ENCODE measurements around the gene METTL25.

Gene METTL25

GRCh38 chr12:82406651-82407050, 48.3 kb downstream of the METTL25 start:
- DNase-seq = no peak

- DNase-seq = no peak
Observed at GRCh38 chr12:82407481-82407880, 49.2 kb downstream of the METTL25 start.

DNA sequence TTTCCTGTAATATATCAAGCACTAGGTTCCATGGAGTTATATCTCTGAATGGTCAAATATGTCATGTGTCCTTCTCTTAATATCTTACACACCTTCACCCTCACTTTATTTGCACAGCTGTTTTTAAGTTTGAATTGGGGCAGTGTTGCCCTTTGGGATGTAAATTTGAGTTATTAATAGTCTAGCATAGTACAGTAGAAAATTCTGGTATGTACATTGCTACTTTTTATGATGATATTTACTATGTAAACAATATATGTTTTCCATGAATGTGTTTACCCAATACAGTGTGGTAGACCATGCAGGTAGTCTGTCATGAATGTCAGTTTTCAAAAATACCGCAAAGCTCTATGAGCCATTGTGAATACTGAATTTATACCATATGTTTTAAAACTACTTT, 50.5 kb downstream of the METTL25 start:
- peak in 2 of 3 experiments; percentile 25 to 41 for DNase-seq

DNA sequence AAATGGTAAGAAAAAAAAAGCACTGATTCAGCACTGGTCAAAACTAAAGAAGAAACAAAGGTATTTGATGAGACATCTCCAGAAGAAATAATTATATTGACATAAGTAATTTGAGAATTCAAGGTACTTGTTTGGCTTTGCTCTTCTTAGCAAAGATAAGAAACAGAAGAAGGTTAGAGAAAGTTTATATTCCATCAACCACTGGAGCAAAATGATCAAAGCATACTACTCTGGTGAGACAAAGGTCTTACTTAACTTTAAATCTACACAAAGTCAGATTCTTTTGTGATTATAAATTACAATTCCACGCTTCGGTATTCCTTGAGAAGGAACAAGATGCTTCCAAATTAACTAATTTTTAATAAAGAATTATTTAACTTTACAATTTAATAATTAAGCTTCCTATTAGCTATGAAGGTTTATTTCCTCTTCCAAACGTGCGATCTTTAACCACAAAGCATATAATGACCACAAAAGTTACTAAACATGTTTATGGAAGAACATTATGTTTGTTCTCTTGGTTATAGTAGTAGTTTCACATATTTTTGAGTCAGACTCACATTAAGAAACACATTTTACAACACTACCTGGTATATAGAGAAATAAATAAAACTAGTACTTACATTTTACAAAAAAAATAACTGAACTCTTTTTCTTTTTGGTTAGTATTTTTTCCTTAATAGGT, 53.4 kb downstream of the METTL25 start:
- DNase-seq = no peak

- no peak for DNase-seq
Observed at GRCh38 chr12:82412246-82412645, 53.9 kb downstream of the METTL25 start.

DNA sequence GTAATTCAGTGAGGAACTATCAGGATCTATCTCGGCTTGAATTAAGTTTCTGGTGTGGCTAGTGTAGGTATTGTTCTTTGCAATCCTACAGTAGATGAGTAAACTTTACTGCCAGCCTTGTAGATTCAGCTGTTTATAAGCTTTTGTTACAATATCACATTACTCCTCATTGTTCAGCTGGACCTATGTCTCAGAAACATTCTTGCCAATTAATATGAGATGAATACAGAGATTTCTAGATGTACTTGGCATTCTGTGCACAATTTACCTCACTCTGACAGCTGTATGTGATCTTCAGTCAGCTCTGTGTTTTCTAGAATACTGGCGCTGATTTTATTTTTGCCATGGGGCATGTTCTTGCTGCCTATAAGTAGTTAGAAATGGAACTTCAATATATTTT, 55.7 kb downstream of the METTL25 start:
- peak in 1 of 3 experiments; percentile 21 for DNase-seq

DNA sequence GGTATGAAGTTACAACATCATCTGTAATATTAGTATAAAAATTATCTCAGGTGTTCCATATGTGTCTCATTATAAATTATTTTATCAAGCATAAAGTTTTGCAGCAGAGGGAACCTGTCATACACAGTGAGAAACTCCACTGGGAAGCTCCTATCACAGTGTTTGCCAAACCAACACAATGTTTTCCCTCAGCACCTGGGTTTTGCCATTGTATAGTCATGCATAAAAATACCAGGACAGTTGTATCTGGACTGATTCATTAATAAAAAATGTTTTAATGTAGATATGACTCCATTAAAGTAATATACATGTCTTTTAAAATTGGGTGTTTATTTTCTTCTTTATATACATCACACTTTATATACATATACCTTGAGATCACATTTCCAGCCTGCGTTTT, 56.6 kb downstream of the METTL25 start:
- DNase-seq = no peak

DNA sequence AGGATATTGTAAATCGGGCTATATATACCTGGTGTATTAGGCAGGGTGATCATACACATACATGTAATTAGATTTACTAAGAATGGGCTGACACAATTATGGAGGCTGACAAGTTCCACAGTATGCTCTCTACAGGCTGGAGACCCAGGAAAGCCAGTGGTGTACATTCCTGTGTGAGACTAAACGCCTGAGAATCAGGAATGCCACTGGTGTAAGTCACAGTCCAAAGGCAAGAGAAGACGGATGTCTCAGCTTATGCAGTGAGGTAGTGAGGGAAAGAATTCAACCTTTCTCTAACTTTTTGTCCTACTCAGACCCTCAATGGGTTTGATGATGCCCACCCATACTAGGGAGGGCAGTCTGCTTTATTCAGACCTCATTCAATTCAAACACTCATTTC, 57.1 kb downstream of the METTL25 start:
- no peak for DNase-seq

DNA sequence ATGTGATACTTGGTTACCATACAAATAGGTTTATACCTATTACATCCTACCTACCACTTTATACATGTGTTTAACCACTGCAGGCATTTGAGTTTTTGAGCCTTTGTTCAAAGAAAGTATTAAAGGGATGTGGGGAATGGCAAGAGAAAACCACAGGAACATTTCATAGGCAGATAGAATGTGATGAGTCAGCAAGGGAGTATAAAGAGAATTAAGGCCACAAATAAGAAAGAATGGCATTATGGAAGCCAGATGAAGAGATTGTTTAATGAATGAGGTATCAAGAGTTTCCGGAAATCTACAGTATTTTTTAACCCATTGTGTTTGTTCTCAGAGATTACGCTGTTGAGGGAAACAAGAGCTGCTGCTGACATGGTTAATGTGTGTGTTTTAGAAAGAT, 66.9 kb downstream of the METTL25 start:
- DNase-seq = no peak

GRCh38 chr12:82426081-82426480, 67.8 kb downstream of the METTL25 start:
- DNase-seq = no peak

GRCh38 chr12:82426586-82426985, 68.3 kb downstream of the METTL25 start:
- DNase-seq = no peak

DNA sequence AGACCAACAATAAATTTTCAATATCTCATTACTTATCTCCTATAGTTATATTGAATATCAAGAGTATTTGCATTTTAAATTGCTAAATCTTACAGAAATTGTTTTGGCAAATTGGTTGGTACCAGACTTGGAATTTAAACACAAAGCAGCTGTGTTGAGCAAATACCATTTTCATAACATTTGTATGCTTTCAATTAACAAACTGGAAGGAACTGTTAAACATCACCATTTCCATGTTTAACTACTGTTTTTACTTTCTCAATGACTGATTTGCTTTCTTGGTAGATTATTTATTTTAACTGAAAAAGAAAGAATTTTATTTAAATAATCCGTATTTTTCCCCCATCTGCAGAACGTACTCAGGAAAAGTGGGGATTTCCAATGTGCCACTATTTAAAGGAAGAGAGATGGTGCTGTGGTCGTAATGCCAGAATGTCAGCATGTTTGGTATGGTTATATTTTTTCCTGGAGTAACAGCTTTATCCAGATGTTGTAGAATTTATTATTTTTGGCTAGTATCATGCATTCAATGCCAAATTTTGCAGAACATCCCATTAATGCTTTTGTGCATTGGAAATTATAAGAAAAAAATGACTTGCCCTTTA, 72.3 kb downstream of the METTL25 start:
- DNase-seq = peak in 1 of 3 experiments; percentile 15

- DNase-seq = no peak
Observed at GRCh38 chr12:82434392-82434911, 76.1 kb downstream of the METTL25 start.

DNA sequence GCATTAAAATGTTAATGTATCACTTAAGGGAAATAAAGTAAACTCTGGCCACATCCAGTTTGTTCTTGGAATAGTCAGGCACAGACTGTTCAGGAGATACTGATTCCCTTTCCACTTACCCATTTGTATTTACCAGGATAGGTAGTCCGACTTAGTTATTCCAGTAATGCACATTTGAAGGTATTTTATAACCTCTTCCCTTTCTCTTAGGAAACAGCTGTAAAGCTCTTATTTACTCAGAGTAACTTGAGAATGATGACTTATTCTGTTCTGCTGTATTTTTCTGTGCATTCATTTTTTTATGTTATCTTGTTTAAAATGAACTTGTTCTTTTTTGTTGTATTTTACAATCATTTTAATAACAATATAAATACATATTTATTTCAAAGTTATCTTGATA, 78.0 kb downstream of the METTL25 start:
- DNase-seq = no peak

- DNase-seq = no peak
Observed at GRCh38 chr12:82437744-82438143, 79.4 kb downstream of the METTL25 start.

- DNase-seq = no peak
Observed at GRCh38 chr12:82438356-82438755, 80.0 kb downstream of the METTL25 start.

DNA sequence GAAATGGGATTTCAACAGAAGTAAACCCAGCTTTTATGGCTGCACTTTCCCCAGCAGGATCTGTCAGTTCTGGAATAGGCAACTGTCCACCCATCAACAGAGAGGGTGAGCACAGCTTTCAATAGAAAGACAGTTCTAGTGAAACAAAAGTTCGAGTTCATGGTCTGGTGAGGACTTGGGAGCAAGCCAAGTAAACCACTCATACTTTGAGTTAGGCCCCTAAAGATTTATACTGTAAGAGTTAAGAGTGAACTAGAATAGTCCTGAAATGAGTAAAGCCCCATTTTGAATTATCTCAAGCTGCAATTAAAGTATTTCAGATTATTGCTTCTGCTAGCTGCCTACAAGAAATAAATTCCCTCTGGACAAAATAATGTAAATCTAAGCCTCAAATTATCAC, 82.6 kb downstream of the METTL25 start:
- no peak for DNase-seq

DNA sequence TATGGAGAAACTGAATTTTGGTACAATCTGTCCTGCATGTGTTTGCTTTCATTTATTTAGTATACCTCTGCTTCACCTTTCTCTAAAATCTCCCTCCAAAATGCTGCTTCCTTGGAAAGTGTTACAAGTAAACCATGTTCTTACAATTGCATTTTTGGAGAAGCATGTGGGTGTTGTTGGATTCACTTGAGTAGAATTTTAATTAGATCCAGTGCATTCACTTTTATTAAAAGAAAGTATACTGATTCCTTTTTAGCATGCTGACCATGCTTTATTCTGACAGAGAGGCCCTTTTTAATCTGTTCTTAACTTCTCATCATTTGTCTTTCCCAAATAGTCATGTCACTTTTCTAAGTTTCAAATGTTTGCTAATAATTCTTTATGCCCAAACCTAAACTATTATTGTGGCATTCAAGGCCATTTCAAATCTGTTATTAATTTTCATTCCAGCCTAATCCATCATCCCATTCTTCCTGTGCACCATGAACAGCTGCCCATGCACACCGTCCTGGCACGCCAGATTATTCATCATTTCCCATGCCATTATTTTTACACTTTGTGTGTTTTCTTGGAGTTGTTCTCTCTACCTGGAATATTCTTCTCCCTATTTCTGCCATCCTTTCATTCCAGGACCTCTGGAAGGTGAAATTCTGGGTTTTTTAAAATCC, 90.7 kb downstream of the METTL25 start:
- DNase-seq = no peak

GRCh38 chr12:82456633-82457032, 98.3 kb downstream of the METTL25 start:
- DNase-seq = no peak

DNA sequence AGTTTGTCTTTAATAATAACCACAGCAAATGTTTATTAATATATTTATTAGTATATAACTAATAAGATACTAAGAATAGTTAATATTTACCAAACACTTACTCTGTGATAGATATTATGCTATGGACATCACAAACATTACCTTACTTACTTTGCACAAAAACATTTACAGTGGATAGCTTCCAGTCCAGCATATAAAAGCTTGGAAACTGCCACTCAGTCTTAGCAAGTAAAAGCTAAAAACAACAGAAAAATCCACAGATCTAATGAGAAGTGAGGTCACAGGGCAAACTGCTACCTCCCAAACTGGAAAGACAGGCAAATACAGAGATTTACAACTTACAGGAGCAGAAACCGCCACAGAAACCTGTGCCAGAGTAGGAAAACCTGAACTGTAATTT, 99.8 kb downstream of the METTL25 start:
- DNase-seq = no peak

DNA sequence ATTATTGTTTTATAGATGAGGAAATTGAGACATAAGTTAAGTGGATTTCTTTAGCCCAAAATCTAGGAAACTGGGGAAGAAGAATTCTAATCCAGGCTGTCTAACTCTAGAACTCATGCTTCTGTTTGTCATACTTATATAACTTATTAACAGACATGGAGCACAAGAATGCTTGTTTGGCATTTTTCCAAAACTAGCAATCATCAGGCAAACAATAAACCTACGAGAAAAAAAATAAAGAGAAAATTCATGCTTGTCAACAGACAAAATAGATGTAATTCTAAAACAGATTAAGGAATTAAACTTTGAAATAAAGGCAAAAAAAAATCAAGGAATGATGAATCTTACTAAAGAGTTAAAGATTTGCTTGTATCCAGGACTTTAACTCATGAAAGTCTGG, 103.1 kb downstream of the METTL25 start:
- no peak for DNase-seq

DNA sequence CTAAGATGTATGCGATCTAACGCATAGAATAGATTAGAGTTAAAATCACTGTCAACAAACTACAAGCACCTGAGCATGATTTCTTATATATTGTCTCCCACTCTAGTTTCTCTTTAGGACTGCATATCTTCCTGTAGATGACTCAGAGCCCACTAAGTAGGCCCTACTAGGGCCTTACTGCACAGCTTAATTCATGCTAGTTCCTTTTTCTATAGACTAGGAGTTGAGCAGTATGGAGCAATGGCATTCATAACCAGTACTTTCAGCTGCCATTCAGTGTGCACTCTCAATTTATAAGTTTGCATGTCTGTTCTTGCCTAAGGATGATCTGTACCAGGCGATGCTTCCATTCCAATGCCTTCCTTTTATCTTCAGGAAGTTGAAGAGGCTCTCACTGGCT, 103.5 kb downstream of the METTL25 start:
- no peak for DNase-seq

DNA sequence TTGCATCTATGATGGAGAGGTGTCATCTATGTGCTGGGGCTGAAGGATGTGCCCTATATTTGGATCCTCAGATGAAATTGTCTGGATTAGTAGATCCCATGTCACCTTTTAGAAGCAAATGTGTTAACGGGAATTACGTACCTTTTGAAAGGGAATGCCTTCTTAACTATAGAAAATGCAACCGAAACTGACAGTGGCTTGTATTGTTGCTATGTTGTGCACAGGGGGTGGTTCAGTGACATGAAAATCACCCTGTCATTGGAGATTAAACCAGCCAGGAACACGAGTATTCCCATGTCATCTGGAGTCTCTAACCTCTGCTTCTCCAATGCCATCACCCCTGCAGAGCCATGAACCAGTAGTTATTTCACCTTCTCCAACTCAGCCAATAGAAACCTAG, 110.2 kb downstream of the METTL25 start:
- DNase-seq = no peak

GRCh38 chr12:82470906-82471512, 112.7 kb downstream of the METTL25 start:
- no peak for DNase-seq

All from NCI-H1417 (cell line).